Panc1 (cell line): Measurements from ENCODE around the gene ZNF322.

ENCODE experiments used
- POLR2AphosphoS5 ChIP-seq: IDR thresholded peaks from 2 replicates; pipeline ENCODE4 v1.6.1; 2012; ENCODE audit warnings: mild to moderate bottlenecking, low read depth, low read length, moderate library complexity
- SIN3A ChIP-seq: IDR thresholded peaks from 2 replicates; pipeline ENCODE4 v1.6.1; 2012; ENCODE audit warnings: low read depth, mild to moderate bottlenecking, low read length, moderate library complexity, borderline replicate concordance; ENCODE audit not compliant: insufficient read depth
- TF ChIP-seq, protein P1 (sequence below): fragments of 450-650 bp; IDR thresholded peaks from 2 replicates; pipeline ENCODE4 v1.5.1; 2017; ENCODE audit warnings: mild to moderate bottlenecking

GRCh38 chr6:26600759-26601158 is 58.8 kb downstream of the ZNF322 start:
- no peak for TF ChIP-seq POLR2AphosphoS5
- TF ChIP-seq, protein P1, sequence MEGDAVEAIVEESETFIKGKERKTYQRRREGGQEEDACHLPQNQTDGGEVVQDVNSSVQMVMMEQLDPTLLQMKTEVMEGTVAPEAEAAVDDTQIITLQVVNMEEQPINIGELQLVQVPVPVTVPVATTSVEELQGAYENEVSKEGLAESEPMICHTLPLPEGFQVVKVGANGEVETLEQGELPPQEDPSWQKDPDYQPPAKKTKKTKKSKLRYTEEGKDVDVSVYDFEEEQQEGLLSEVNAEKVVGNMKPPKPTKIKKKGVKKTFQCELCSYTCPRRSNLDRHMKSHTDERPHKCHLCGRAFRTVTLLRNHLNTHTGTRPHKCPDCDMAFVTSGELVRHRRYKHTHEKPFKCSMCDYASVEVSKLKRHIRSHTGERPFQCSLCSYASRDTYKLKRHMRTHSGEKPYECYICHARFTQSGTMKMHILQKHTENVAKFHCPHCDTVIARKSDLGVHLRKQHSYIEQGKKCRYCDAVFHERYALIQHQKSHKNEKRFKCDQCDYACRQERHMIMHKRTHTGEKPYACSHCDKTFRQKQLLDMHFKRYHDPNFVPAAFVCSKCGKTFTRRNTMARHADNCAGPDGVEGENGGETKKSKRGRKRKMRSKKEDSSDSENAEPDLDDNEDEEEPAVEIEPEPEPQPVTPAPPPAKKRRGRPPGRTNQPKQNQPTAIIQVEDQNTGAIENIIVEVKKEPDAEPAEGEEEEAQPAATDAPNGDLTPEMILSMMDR: no peak
- no peak for TF ChIP-seq SIN3A
